ENCODE measurements around the gene ATP11A. TPM values are rescaled to one million over a fixed set of nuclear protein-coding genes. Genes with fewer than 3 reads are reported as not detected.

The ATP11A gene
- total and polyA plus RNA-seq, 10 of the 15 experiments (the other 5 are each of a cell fraction or from before 2014, with no cell fraction given): 1.4 to 69.6 (median 14.4) TPM

- no peak overlapping the region for H3K9ac ChIP-seq (ENCODE audit: control insufficient read depth, insufficient read depth, low read length)
- no peak overlapping the region for H2AFZ ChIP-seq (ENCODE audit: control insufficient read depth, low read depth, low read length)
- FAIRE-seq (no peak), DNase-seq (ENCODE audit: low read depth, low spot score) (no peak), ATAC-seq (no peak)
- H3K27ac ChIP-seq (ENCODE audit: control insufficient read depth, insufficient read depth): no peak overlapping the region
- no peaks in the 10 kb centered on the region for H3K36me3 ChIP-seq (ENCODE audit: control insufficient read depth in 2 of 2, insufficient read depth in 2 of 2, low read length in 1 of 2)
- in situ Hi-C loops (cut with MboI) (no loop called here), intact Hi-C loops (cut with micrococcal nuclease; ENCODE audit: unreplicated experiment) (no loop called here)
- H4K20me1 ChIP-seq (ENCODE audit: control insufficient read depth, insufficient read depth): no peaks in the 10 kb centered on the region
- no peaks in the 10 kb centered on the region for H3K9me3 ChIP-seq (replicated peaks; ENCODE audit: control insufficient read depth, insufficient read depth, low read length)
- H3K27me3 ChIP-seq (replicated peaks in 1 of 2; ENCODE audit: control insufficient read depth in 2 of 2, insufficient read depth in 2 of 2, low read length in 1 of 2): no peaks in the 10 kb centered on the region
- no peaks in the 10 kb centered on the region for H3K4me1 ChIP-seq (ENCODE audit: control insufficient read depth, insufficient read depth, low read length)
- WGBS (ENCODE audit: insufficient coverage, insufficient replicate concordance, low lambda C conversion rate, missing lambda C conversion rate): 65% methylated on average over 17 of the region's 17 CpGs
- POLR2A ChIA-PET: no interaction called here
- no TSS peak for BruUV-seq (replicated peaks)
- no peaks in the 10 kb centered on the region for H3K79me2 ChIP-seq (ENCODE audit: control insufficient read depth, insufficient read depth, low read length)
- H3K4me2 ChIP-seq (ENCODE audit: control insufficient read depth, insufficient read depth): no peak overlapping the region
- CTCF ChIA-PET: no interaction called here
- no peak for TF ChIP-seq RAD21 (IDR thresholded peaks at IDR 0.05; ENCODE audit: insufficient read depth, low read depth, low read length)
- TF ChIP-seq WRNIP1 (IDR thresholded peaks at IDR 0.05; ENCODE audit: borderline replicate concordance, low read depth, low read length): no peak
- no peak for TF ChIP-seq ZNF687 (IDR thresholded peaks at IDR 0.05)
- no peak for TF ChIP-seq SMAD5 (IDR thresholded peaks at IDR 0.05; ENCODE audit: low read depth)
- TF ChIP-seq CREM (IDR thresholded peaks at IDR 0.05; ENCODE audit: low read depth): no peak
- no peak for TF ChIP-seq CREB1 (IDR thresholded peaks at IDR 0.05; ENCODE audit: low read depth)
- TF ChIP-seq ZBTB40 (IDR thresholded peaks at IDR 0.05; ENCODE audit: borderline replicate concordance): no peak
- TF ChIP-seq JUNB (IDR thresholded peaks at IDR 0.05): no peak
- TF ChIP-seq ZBTB4 (CRISPR knock-in tag; IDR thresholded peaks at IDR 0.05): no peak
- no peak for TF ChIP-seq MLLT1 (IDR thresholded peaks at IDR 0.05)
- TF ChIP-seq MTA3 (IDR thresholded peaks at IDR 0.05; ENCODE audit: borderline replicate concordance, low read length): no peak
- RAD21 ChIA-PET (ENCODE audit: unreplicated experiment): no interaction called here
- SMC1A ChIA-PET (ENCODE audit: uncharacterized antibody, unreplicated experiment): no interaction called here
- H3K4me3 ChIP-seq: no peak overlapping the region
Observed at GRCh38 chr13:112679381-112679780, 10.5 kb upstream of the ATP11A start.

Measured in GM12878 (cell line).